Thyroid gland (tissue), 4 donors: ENCODE results near the gene DLG2. TPM values are rescaled to one million over a fixed set of nuclear protein-coding genes. Genes with fewer than 3 reads are reported as not detected.

Experiments used
- DNase-seq, 2 donors: peaks; one replicate each; pipeline ENCODE4 v3.0.0-alpha.2; 2019
- H3K27ac ChIP-seq, 3 donors: fragments of 200-600 bp; sonication (generic); 1 replicate in 2 of 3; 2 replicates in 1 of 3; pipeline ENCODE4 v1.5.1; 2016 to 2019; ENCODE audit warnings: mild to moderate bottlenecking in 1 of 3, moderate library complexity in 1 of 3
- H3K27me3 ChIP-seq: fragments of 200-600 bp; sonication (generic); one replicate; pipeline ENCODE4 v1.5.1; 2019
- H3K36me3 ChIP-seq, 2 donors: fragments of 200-600 bp; sonication (generic); one replicate each; pipeline ENCODE4 v1.5.1; 2016 to 2019
- H3K4me1 ChIP-seq, 2 donors: fragments of 200-600 bp; sonication (generic); one replicate each; pipeline ENCODE4 v1.5.1; 2017 to 2019
- H3K4me3 ChIP-seq, 3 donors: fragments of 200-600 bp; sonication (generic); replicated peaks in 1 of 3; 1 replicate in 2 of 3; 2 replicates in 1 of 3; pipeline ENCODE4 v1.5.1; 2016; ENCODE audit warnings: mild to moderate bottlenecking in 1 of 3
- H3K9me3 ChIP-seq: fragments of 200-600 bp; sonication (generic); one replicate; pipeline ENCODE4 v1.5.1; 2017
- POLR2A ChIP-seq, 2 donors: fragments of 450-650 bp; IDR thresholded peaks; one replicate each; pipeline ENCODE4 v1.6.1; 2017; ENCODE audit warnings: antibody characterized with exemption in 2 of 2, mild to moderate bottlenecking in 2 of 2, moderate library complexity in 1 of 2
- WGBS, 2 donors: methylation state at CpG; one replicate each; pipeline ENCODE4 v1.1.5; 2017; 5-methylcytosine and 5-hydroxymethylcytosine counted together
- intact Hi-C: fragments of 100-400 bp; cut with DNase I; formaldehyde crosslinking; loops from one replicate; pipeline ENCODE4 v1.15.1; 2023
- total RNA-seq, 4 donors: library from RNA; depleted of rRNA; stranded (reverse); fragments of >200 nt; gene quantifications; one replicate each; pipeline ENCODE4 v1.2.3, GENCODE V29; 2016
- TF ChIP-seq, protein P1 (sequence below), 6 experiments: fragments of 200-600 bp in 3 of 6; fragments of 450-650 bp in 3 of 6; sonication (generic) in 3 of 6; IDR thresholded peaks; one replicate each; pipeline ENCODE4 v1.5.1; 2016 to 2019; ENCODE audit warnings: antibody characterized with exemption in 6 of 6, mild to moderate bottlenecking in 2 of 6, inconsistent platforms in 1 of 6, moderate library complexity in 1 of 6

The DLG2 gene
- total RNA-seq, 4 donors from 2014 or later = 29.4 to 79.4 (median 42.4) TPM

DNA sequence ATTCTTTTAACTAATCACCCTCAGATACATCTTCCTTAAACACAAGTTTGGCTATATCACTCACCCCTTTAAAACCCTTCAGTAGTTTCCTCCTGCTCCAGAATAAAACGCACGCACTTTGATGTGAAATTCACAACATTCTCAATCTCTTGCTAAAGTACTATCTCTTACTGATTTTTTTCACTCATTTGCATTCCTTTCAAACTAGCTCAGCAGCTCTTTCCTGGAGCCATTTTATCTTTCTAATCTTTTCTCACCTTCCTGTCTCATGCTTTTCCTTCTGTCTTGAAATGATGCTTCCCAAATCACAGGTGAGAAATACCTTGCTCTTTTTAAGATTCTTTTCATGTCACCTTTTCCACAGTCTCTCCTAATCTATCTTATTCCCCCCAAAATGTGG, 1074.4 kb downstream of the DLG2 start:
- Histone ChIP-seq H3K4me1 (no peaks in the 10 kb centered on the region), H3K4me3 (no peak overlapping the region), H3K27me3 (no peaks in the 10 kb centered on the region), H3K36me3 (no peaks in the 10 kb centered on the region), H3K9me3 (no peaks in the 10 kb centered on the region), H3K27ac (no peak overlapping the region)
- TF ChIP-seq, protein P1, sequence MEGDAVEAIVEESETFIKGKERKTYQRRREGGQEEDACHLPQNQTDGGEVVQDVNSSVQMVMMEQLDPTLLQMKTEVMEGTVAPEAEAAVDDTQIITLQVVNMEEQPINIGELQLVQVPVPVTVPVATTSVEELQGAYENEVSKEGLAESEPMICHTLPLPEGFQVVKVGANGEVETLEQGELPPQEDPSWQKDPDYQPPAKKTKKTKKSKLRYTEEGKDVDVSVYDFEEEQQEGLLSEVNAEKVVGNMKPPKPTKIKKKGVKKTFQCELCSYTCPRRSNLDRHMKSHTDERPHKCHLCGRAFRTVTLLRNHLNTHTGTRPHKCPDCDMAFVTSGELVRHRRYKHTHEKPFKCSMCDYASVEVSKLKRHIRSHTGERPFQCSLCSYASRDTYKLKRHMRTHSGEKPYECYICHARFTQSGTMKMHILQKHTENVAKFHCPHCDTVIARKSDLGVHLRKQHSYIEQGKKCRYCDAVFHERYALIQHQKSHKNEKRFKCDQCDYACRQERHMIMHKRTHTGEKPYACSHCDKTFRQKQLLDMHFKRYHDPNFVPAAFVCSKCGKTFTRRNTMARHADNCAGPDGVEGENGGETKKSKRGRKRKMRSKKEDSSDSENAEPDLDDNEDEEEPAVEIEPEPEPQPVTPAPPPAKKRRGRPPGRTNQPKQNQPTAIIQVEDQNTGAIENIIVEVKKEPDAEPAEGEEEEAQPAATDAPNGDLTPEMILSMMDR (IDR thresholded peaks at IDR 0.05) = no peak
- TF ChIP-seq POLR2A (IDR thresholded peaks at IDR 0.05) = no peak
- WGBS, 2 donors = 70 to 72% methylated on average over 2 of the region's 2 CpGs
- no peak for DNase-seq
- intact Hi-C loops = no loop called here

DNA sequence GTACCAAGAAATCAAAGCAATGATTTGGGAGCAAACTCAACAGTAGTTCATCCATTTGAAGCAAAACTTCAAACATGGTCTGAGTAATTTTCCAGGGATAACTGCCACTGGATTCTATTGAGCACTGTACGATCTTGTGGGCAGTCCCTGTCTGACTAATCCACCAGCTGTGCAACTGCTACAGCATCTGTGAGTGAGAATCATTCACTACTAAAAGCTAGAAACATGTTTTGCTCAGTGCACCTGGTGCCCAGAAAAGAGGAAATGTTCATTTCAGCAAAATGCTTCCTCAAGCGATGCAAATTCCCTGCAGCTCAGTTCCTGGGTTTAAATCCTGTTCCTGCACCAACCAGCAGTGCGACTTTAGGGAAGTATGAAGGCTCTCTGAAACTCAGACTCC, 1077.9 kb downstream of the DLG2 start:
- Histone ChIP-seq H3K4me3 (no peak overlapping the region), H3K36me3 (no peaks in the 10 kb centered on the region), H3K9me3 (no peaks in the 10 kb centered on the region), H3K27ac (no peak overlapping the region), H3K4me1 (no peaks in the 10 kb centered on the region), H3K27me3 (no peaks in the 10 kb centered on the region)
- WGBS, 2 donors = 72 to 79% methylated on average over 3 of the region's 3 CpGs
- intact Hi-C loops = no loop called here
- TF ChIP-seq POLR2A (IDR thresholded peaks at IDR 0.05) = no peak
- TF ChIP-seq, protein P1 (IDR thresholded peaks at IDR 0.05) = no peak
- DNase-seq = no peak

DNA sequence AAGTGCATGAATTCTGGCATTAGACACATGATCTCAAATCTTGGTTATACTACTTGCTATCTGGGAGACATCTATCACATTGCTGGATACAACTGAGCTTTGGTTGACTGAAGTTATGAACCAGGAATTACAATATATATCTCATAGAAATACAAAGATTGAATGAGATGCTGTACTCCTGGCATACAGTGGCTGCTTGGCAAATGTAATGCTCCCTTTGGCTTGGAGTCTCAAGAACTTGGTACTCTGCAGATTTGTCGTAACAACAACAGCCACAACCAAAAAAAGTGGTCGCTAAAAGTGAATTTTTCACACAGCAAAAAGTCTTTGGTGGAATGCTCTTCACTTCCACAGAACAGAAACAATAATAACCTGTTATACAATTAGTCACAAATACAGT, 1082.6 kb downstream of the DLG2 start:
- Histone ChIP-seq H3K36me3 (no peaks in the 10 kb centered on the region), H3K4me3 (no peak overlapping the region), H3K9me3 (no peaks in the 10 kb centered on the region), H3K27ac (no peak overlapping the region), H3K4me1 (no peaks in the 10 kb centered on the region), H3K27me3 (no peaks in the 10 kb centered on the region)
- TF ChIP-seq, protein P1 (IDR thresholded peaks at IDR 0.05) = no peak
- no peak for DNase-seq
- intact Hi-C loops = no loop called here
- WGBS, 2 donors = 83 to 91% methylated on average over 2 of the region's 2 CpGs

DNA sequence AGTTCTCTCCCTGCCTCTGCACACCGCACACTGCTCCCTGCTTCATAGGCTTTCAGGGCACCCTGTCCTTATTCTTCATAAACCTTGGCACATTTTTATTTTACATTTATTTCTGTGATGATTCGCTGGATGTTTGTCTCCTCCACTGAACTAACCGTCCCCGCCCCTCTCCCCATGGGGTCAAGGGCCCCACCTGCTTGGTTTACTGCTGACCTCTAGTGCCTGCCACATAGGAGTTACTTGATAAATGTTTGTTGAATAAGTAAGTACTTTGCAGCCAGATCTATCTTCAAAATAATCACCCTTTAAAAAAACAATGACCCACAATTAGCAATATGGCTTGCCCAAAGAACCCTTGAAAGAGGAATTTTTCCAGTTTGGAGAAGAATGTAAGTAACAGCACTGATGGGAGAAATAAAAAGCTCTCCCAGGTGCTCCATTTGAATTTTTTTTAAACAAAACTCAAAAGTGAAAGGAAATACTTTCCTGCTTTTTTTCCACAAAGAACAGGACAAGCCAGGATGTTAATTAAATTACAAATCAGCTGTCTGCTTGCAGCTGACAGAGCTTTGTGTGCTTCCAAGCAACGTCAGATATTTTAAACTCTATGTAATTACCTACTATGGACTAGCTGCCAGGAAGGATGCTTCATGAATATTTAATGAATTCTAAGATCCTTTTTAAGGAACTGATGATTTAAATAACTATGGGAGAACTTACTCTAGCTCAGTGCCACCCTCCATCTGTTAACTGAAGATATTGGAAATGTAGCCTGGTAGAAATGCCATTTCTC, 1083.6 kb downstream of the DLG2 start:
- no peak for DNase-seq
- no peak overlapping the region for H3K4me3 ChIP-seq
- H3K9me3 ChIP-seq = no peaks in the 10 kb centered on the region
- no peaks in the 10 kb centered on the region for H3K27me3 ChIP-seq
- intact Hi-C loops = no loop called here
- H3K27ac ChIP-seq = no peak overlapping the region
- TF ChIP-seq, protein P1 (IDR thresholded peaks at IDR 0.05) = no peak
- TF ChIP-seq POLR2A (IDR thresholded peaks at IDR 0.05) = no peak
- 40 to 55% methylated on average over 5 of the region's 5 CpGs for WGBS, 2 donors
- no peaks in the 10 kb centered on the region for H3K4me1 ChIP-seq
- H3K36me3 ChIP-seq = no peaks in the 10 kb centered on the region

DNA sequence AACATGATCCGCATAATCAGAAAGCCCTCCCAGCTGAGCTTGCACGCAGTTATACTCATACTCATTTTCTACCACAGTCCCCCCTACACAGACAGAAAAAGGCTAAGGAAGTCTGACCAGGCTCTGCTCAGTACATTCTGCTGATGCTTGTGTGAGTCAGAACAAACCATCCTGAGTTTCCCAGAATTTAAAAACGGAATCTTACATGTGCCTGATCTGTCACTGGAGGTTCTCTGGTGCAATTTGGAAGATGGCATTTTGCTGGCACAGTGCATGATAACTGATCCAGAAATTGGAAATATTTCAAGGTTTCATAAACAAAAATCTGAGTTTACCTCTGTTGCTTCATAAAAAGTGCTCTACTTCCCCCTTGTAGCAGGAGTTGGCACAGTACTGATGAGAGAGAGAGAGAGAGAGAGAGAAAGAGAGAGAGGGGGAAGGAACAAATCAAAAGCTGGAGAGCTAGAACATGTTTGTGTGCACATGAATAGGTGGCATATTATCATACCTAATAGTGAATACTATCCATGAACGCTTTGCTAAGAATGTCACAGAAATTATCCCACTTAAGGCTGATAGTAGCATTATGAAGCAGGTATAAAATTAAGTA, 1085.3 kb downstream of the DLG2 start:
- DNase-seq = no peak
- no peaks in the 10 kb centered on the region for H3K9me3 ChIP-seq
- H3K27me3 ChIP-seq = no peaks in the 10 kb centered on the region
- intact Hi-C loops = no loop called here
- H3K4me1 ChIP-seq = no peaks in the 10 kb centered on the region
- H3K36me3 ChIP-seq = no peaks in the 10 kb centered on the region
- TF ChIP-seq, protein P1 (IDR thresholded peaks at IDR 0.05) = no peak
- TF ChIP-seq POLR2A (IDR thresholded peaks at IDR 0.05) = no peak
- H3K27ac ChIP-seq = no peak overlapping the region
- 87 to 88% methylated on average over 4 of the region's 4 CpGs for WGBS, 2 donors
- H3K4me3 ChIP-seq = no peak overlapping the region
